NT2/D1 (cell line): Measurements from ENCODE around the gene AAMDC.

ENCODE experiments used
- SUZ12 ChIP-seq: IDR thresholded peaks from 2 replicates; pipeline ENCODE4 v1.6.1; 2011; ENCODE audit not compliant: insufficient read length, insufficient read depth; ENCODE audit errors: extremely low read depth
- YY1 ChIP-seq: IDR thresholded peaks from 2 replicates; pipeline ENCODE4 v1.6.1; 2011; ENCODE audit not compliant: insufficient read length, insufficient read depth
- ZNF274 ChIP-seq: IDR thresholded peaks from 2 replicates; pipeline ENCODE4 v1.6.1; 2011; ENCODE audit warnings: mild to moderate bottlenecking, low read depth, low read length

DNA sequence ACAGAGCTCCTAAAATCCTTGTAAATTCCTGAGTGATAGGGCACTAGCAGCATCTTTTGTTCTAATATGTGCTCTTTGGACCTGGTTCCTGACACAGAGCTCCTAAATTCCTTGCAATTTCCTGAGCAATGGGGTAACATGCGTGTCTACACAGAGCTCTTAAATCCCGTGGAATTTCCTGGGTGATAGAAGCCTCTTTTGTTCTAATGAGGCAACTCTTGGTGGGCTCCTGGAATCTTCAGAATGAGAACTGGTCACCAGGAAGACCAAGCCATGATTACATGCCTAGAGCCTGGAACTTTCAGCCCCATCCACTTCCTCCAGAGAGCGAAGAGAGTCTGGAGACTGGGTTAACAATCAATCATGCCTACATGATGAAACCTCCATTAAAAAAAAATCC lies 19.5 kb upstream of the AAMDC start:
- TF ChIP-seq SUZ12 (no peak), ZNF274 (no peak), YY1 (no peak)
